ENCODE results near the gene RPS18. TPM values are rescaled to one million over a fixed set of nuclear protein-coding genes. Genes with fewer than 3 reads are reported as not detected.

Gene RPS18
- total and polyA plus RNA-seq, 2 of the 13 experiments (the other 11 are each of a cell fraction or from before 2014, with no cell fraction given): 3,896 to 5,806 TPM

GRCh38 chr6:33296797-33297405 lies 25.0 kb downstream of the RPS18 start (continued):
- TF ChIP-seq ZNF768 (CRISPR knock-in tag; IDR thresholded peaks at IDR 0.05) (peak; percentile 97), AGO1 (IDR thresholded peaks at IDR 0.05; ENCODE audit: low read depth, low read length, poor library complexity, severe bottlenecking) (peak; percentile 57), EZH2 (conservative IDR thresholded peaks at IDR 0.05; ENCODE audit: low read depth, low read length) (no peak), REL (CRISPR knock-in tag; conservative IDR thresholded peaks at IDR 0.05) (0 out of 2 replicates have a peak, but pooled peaks have one; percentile 57), ELF1 (CRISPR knock-in tag; IDR thresholded peaks at IDR 0.05) (no peak), THRA (CRISPR knock-in tag; IDR thresholded peaks at IDR 0.05; ENCODE audit: borderline replicate concordance) (no peak), RFXAP (CRISPR knock-in tag; IDR thresholded peaks at IDR 0.05; ENCODE audit: borderline replicate concordance) (no peak), HOXD1 (CRISPR knock-in tag; IDR thresholded peaks at IDR 0.05) (no peak), ZNF230 (CRISPR knock-in tag; IDR thresholded peaks at IDR 0.05) (no peak), ZFX (CRISPR knock-in tag; IDR thresholded peaks at IDR 0.05; ENCODE audit: low read depth) (peak; percentile 2; the same call in 1 of the 2 replicates), ZFP36 (IDR thresholded peaks at IDR 0.05; ENCODE audit: borderline replicate concordance, low read depth, low read length, partially characterized antibody) (peak; percentile 60), ZNF766 (CRISPR knock-in tag; IDR thresholded peaks at IDR 0.05; ENCODE audit: borderline replicate concordance) (no peak), TEAD2 (CRISPR knock-in tag; IDR thresholded peaks at IDR 0.05) (no peak), XBP1 (CRISPR knock-in tag; IDR thresholded peaks at IDR 0.05) (no peak), CERS6 (CRISPR knock-in tag; IDR thresholded peaks at IDR 0.05) (no peak), RCOR2 (CRISPR knock-in tag; IDR thresholded peaks at IDR 0.05) (peak; percentile 37; the same call in 1 of the 2 replicates), ZSCAN12 (CRISPR knock-in tag; IDR thresholded peaks at IDR 0.05) (no peak), ZNF746 (CRISPR knock-in tag; IDR thresholded peaks at IDR 0.05) (no peak), ZNF704 (CRISPR knock-in tag; IDR thresholded peaks at IDR 0.05; ENCODE audit: borderline replicate concordance) (no peak), ZNF253 (CRISPR knock-in tag; IDR thresholded peaks at IDR 0.05; ENCODE audit: borderline replicate concordance) (0 out of 2 replicates have a peak, but pooled peaks have one; percentile 29)
- TF ChIP-seq, protein P1, sequence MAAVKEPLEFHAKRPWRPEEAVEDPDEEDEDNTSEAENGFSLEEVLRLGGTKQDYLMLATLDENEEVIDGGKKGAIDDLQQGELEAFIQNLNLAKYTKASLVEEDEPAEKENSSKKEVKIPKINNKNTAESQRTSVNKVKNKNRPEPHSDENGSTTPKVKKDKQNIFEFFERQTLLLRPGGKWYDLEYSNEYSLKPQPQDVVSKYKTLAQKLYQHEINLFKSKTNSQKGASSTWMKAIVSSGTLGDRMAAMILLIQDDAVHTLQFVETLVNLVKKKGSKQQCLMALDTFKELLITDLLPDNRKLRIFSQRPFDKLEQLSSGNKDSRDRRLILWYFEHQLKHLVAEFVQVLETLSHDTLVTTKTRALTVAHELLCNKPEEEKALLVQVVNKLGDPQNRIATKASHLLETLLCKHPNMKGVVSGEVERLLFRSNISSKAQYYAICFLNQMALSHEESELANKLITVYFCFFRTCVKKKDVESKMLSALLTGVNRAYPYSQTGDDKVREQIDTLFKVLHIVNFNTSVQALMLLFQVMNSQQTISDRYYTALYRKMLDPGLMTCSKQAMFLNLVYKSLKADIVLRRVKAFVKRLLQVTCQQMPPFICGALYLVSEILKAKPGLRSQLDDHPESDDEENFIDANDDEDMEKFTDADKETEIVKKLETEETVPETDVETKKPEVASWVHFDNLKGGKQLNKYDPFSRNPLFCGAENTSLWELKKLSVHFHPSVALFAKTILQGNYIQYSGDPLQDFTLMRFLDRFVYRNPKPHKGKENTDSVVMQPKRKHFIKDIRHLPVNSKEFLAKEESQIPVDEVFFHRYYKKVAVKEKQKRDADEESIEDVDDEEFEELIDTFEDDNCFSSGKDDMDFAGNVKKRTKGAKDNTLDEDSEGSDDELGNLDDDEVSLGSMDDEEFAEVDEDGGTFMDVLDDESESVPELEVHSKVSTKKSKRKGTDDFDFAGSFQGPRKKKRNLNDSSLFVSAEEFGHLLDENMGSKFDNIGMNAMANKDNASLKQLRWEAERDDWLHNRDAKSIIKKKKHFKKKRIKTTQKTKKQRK (IDR thresholded peaks at IDR 0.05; ENCODE audit: low read length): no peak
- TF ChIP-seq, protein P2, sequence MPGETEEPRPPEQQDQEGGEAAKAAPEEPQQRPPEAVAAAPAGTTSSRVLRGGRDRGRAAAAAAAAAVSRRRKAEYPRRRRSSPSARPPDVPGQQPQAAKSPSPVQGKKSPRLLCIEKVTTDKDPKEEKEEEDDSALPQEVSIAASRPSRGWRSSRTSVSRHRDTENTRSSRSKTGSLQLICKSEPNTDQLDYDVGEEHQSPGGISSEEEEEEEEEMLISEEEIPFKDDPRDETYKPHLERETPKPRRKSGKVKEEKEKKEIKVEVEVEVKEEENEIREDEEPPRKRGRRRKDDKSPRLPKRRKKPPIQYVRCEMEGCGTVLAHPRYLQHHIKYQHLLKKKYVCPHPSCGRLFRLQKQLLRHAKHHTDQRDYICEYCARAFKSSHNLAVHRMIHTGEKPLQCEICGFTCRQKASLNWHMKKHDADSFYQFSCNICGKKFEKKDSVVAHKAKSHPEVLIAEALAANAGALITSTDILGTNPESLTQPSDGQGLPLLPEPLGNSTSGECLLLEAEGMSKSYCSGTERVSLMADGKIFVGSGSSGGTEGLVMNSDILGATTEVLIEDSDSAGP (CRISPR knock-in tag; IDR thresholded peaks at IDR 0.05; ENCODE audit: borderline replicate concordance): peak; percentile 54; the same call in 1 of the 2 replicates

Measured in HepG2 (cell line).